ENCODE measurements around the gene PLEKHA8. TPM values are rescaled to one million over a fixed set of nuclear protein-coding genes. Genes with fewer than 3 reads are reported as not detected.

The PLEKHA8 gene
- total RNA-seq, 4 donors from 2014 or later = 6.6 to 16.4 (median 13.1) TPM

GRCh38 chr7:30104157-30104556 lies 75.9 kb downstream of the PLEKHA8 start:
- H3K9me3 ChIP-seq = no peaks in the 10 kb centered on the region
- no peaks in the 10 kb centered on the region for H3K27me3 ChIP-seq
- TF ChIP-seq EP300 (IDR thresholded peaks at IDR 0.05; ENCODE audit: low read depth) = no peak
- no peak for TF ChIP-seq POLR2AphosphoS5 (IDR thresholded peaks at IDR 0.05)
- TF ChIP-seq POLR2A (IDR thresholded peaks at IDR 0.05) = no peak
- TF ChIP-seq CTCF (IDR thresholded peaks at IDR 0.05) = no peak
- H3K36me3 ChIP-seq = no peaks in the 10 kb centered on the region
- intact Hi-C loops (cut with DNase I; ENCODE audit: low total_unique reads) = no loop called here
- 90 to 100% methylated on average over 1 of the region's 1 CpG for WGBS, 2 donors (ENCODE audit: low coverage in 1 of 2)
- DNase-seq = no peak
- no peaks in the 10 kb centered on the region for H3K4me1 ChIP-seq
- no peak overlapping the region for H3K27ac ChIP-seq
- in situ Hi-C loops (cut with MboI; ENCODE audit: low pct_ligation_motif_present in 1 of 4, low pct_unique_long_range_greater_than_20kb in 1 of 4, low sequenced_read_pairs in 3 of 4) = no loop called here
- H3K4me3 ChIP-seq = no peak overlapping the region

GRCh38 chr7:30112103-30112713 lies 84.0 kb downstream of the PLEKHA8 start:
- Histone ChIP-seq H3K9me3 (peaks cover 4 to 7% of the 10 kb centered on the region in 2 donors), H3K27me3 (no peaks in the 10 kb centered on the region), H3K36me3 (no peaks in the 10 kb centered on the region), H3K27ac (no peak overlapping the region), H3K4me3 (no peak overlapping the region), H3K4me1 (no peaks in the 10 kb centered on the region)
- DNase-seq = no peak
- WGBS, 2 donors (ENCODE audit: low coverage in 1 of 2) = 91% methylated on average over 5 of the region's 5 CpGs
- intact Hi-C loops (cut with DNase I; ENCODE audit: low total_unique reads) = no loop called here
- no peak for TF ChIP-seq POLR2A (IDR thresholded peaks at IDR 0.05)
- in situ Hi-C loops (cut with MboI; ENCODE audit: low pct_ligation_motif_present in 1 of 4, low pct_unique_long_range_greater_than_20kb in 1 of 4, low sequenced_read_pairs in 3 of 4) = no loop called here

GRCh38 chr7:30113144-30113543 lies 84.9 kb downstream of the PLEKHA8 start:
- DNase-seq = no peak
- no peaks in the 10 kb centered on the region for H3K36me3 ChIP-seq
- TF ChIP-seq EP300 (IDR thresholded peaks at IDR 0.05; ENCODE audit: low read depth) (no peak), POLR2AphosphoS5 (IDR thresholded peaks at IDR 0.05) (no peak), CTCF (IDR thresholded peaks at IDR 0.05) (no peak)
- peaks cover 4 to 7% of the 10 kb centered on the region in 2 donors for H3K9me3 ChIP-seq
- intact Hi-C loops (cut with DNase I; ENCODE audit: low total_unique reads) (no loop called here), in situ Hi-C loops (cut with MboI; ENCODE audit: low pct_ligation_motif_present in 1 of 4, low pct_unique_long_range_greater_than_20kb in 1 of 4, low sequenced_read_pairs in 3 of 4) (no loop called here)
- H3K4me1 ChIP-seq = no peaks in the 10 kb centered on the region
- no peak overlapping the region for H3K4me3 ChIP-seq
- no peak overlapping the region for H3K27ac ChIP-seq
- H3K27me3 ChIP-seq = no peaks in the 10 kb centered on the region

- WGBS, 2 donors (ENCODE audit: low coverage in 1 of 2) = 70 to 71% methylated on average over 3 of the region's 3 CpGs
- DNase-seq = no peak
- intact Hi-C loops (cut with DNase I; ENCODE audit: low total_unique reads) = no loop called here
- in situ Hi-C loops (cut with MboI; ENCODE audit: low pct_ligation_motif_present in 1 of 4, low pct_unique_long_range_greater_than_20kb in 1 of 4, low sequenced_read_pairs in 3 of 4) = no loop called here
- Histone ChIP-seq H3K9me3 (peaks cover 4 to 7% of the 10 kb centered on the region in 2 donors), H3K4me3 (no peak overlapping the region), H3K4me1 (no peaks in the 10 kb centered on the region), H3K27me3 (no peaks in the 10 kb centered on the region), H3K27ac (no peak overlapping the region), H3K36me3 (no peaks in the 10 kb centered on the region)
- TF ChIP-seq POLR2A (IDR thresholded peaks at IDR 0.05) = no peak
- no peak for TF ChIP-seq CTCF (IDR thresholded peaks at IDR 0.05)
- no peak for TF ChIP-seq EP300 (IDR thresholded peaks at IDR 0.05; ENCODE audit: low read depth)
- TF ChIP-seq POLR2AphosphoS5 (IDR thresholded peaks at IDR 0.05) = no peak
Measured at GRCh38 chr7:30114536-30115238, 86.5 kb downstream of the PLEKHA8 start.

Measured in transverse colon (tissue), 4 donors.